Activated CD8-positive, alpha-beta memory T cell treated with anti-CD3 and anti-CD28 coated beads for 24 hours (primary cell): ENCODE data around the gene LMNTD2.
"Not testable (repeated sequence)": the region's sequence is repeated elsewhere in the genome, so short reads cannot be mapped to it uniquely, and the experiment has no call there.

Source experiments
- DNase-seq: peaks from one replicate; pipeline ENCODE4 v3.0.0-alpha.2; 2020

The LMNTD2 gene

DNA sequence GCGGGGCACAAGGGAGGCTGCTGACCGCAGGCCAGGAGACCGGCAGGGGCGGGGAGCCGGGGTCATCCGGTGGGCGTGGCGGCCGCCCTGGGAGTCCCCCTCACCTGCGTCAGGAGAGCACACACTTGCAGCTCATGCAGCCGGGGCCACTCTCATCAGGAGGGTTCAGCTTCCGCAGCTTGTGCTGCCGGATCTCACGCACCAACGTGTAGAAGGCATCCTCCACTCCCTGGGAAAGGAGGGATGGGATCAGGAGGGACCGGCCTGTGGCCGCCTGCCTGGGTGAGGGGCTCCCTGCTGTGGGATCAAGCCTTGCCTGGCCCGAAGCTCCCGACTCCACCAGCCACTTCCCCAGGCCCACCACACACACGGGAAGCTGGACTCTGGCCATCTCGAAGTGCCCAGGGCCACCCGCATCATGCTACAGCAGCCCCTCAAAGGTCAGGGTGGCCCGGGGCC lies 28.0 kb downstream of the LMNTD2 start:
- DNase-seq = no peak

DNA sequence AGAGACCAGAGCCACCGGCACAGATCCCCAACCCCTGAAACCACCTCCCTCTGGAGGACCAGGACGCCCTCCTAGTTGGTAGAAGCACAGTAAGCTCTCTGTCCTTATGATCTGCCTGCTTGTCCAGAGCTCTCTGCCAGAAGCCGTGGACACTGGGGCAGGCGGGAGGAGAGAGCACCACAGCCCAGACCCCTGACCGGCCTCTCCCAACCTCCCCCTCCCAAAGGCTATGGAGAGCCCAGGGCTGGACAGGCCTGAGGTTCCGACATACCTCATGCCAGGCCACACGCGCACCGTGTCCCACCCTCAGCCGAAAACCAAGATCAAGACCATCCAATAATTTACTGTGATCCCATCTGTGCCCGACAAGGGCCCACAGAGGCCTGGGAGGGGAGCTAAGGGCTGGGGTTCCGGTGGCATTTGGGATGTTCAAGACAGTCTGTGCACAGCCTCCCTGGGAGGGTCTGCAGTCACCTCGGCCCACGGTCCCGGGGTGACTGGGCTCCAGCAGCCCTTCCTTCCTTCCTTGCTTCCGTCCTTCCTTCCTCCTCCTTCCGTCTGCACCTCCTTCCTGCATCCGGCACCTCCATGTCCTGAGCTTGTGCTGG lies 28.5 kb downstream of the LMNTD2 start:
- DNase-seq = no peak

DNA sequence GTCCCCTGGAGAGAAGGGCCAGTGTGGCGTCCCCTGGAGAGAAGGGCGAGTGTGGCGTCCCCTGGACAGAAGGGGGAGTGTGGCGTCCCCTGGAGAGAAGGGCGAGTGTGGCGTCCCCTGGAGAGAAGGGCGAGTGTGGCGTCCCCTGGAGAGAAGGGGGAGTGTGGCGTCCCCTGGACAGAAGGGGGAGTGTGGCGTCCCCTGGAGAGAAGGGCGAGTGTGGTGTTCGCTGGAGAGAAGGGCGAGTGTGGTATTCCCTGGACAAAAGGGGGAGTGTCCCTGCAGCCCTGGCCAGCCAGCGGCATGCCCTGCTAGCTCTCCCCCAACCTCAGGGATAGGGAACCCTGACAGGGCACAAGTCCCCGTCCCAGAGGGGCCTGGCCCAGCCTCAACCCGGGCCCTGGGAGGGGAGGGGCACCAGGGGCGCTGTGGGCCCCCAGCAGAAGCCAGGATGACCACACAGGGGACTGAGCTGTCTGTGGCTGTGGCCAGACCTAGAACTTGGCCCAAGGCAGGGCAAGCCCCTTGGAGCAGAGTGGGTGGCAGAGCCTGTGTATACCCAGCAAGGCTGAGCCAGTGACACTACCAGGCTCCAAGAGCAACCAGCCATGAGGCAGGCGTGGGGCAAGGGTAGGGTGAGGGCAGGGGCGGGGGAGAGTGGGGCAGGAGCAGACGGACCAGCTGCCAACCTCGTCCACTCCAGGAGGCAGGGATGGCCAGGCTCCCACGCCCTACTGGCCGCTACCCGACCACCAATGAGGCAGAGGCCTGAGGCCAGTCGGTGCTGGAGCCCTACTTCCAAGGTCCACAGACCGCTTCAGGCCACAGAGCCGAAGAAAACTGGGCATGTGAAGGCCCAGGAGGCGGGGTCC lies 29.3 kb downstream of the LMNTD2 start:
- no peak for DNase-seq

DNA sequence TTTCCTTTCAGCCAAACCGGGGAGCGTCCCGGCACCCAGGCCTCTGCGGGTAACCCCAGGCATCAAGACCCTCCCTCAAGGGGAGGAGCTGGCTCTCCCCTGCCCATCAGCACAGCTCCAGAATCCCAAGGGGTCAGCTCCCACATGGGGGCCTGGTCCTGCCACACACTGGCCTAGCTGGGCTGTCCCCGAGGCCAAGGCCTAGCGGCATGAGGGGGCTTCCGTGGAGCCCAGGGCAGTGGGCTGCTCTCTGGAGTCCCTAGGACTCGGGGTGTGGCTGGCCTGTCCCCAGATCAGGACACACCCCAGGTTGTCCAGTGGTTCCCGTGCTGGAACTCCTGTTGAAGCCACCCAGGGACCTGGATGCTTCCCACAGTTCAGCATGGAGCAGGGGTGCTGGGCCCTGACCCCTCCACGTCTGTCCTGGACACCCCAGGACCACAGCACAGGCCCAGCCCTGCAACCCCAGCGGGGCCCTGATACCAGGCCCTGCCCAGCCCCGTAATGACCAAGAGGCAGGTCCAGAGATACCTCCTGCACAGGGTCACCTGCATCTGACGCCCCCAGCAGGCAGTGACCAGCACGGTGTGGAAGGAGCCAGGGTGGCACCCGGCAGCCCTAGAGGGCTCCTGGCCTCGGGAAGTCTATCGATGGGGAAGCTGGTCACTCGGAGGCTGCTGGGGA lies 30.7 kb downstream of the LMNTD2 start:
- no peak for DNase-seq

DNA sequence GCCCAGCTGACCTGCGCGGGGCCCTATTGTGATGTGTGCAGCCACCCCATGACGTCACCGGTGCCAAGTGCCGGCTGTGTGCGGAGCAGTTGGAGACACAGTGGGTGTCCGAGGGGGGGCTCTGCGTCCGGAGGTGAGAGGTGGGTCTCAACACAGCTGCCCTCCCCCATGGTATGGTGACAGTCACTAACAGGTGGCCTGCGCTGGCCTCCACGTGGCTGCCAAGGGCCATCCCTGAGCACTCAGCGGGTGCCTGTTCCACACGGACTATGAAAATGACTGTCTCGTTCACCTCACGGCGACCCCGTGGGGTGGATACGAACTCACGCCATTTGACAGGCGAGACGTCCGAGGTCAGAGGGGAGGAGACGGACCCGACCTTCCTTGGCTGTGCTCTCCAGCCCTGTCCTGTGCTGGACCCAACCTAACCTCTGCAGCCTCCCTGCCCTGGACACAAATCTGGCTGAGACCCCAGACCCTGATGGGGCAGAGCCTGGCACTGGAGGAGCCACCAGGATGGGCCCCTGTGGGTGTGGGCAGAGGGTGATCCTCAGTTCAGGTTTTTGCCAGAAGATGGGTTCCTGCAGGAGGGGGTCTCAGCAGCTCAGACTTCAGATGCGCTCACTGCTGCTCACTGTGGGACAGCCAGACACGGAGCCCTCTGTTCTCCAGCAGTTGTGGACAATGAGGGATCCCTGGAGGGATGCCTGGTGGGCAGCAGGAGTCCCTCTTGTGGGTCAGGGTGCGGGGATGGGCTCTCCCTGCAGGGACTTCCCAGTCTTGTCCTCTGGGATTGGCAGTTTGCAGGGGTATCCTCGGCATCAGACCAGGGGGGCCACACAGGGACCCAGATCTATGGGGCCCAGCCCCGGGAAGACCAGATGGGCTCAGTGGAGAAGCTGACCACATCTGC lies 31.5 kb downstream of the LMNTD2 start:
- no peak for DNase-seq

DNA sequence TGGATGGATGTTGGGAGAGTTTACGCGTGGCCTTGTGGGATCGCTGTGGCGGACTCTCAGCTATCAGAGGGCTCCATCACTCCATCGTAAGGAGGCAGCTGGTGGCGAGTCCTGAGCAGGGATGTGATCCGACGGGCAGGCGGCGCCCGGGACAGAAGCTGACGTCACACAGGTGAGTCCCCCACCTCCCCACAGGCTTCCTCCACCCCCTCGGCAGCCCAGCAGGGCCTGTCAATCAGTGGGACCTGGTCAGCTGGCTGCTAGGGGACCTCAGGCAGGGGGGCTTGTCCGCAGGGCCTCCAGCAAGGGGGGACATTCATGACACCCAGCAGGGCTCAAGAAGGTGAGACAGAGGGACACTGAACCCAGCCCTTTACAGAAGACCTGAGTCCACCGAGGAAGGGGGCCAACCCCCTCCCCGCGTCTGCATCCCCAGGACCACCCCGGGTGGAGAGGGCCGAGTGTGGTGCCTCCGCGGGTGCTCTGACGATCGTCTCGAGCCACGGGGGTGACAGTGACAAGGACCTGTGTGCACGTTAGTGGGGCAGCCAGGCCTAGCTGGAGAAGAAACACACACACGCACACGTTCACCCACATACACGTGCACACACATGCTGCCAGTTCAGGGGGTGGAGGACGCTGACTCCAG lies 32.2 kb downstream of the LMNTD2 start:
- DNase-seq = no peak

DNA sequence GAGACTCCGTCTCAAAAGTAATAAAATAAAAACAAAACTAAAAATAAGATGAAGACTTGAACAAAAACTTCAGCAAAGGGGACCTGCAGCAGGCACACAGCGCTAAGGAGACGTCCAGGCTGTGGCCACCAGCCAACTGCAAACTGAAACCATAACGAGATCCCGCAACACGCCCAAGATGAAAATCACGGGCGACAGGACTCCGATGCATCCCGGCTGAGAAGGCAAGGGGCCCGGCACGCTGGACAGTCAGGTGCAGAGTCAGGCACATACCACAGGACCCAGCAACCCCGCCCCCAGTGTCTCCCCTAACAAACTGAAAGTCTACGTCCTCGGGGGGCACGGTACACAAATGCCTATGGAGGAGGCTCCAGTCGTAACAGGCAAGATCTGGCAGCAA lies 34.3 kb downstream of the LMNTD2 start:
- DNase-seq = no peak

DNA sequence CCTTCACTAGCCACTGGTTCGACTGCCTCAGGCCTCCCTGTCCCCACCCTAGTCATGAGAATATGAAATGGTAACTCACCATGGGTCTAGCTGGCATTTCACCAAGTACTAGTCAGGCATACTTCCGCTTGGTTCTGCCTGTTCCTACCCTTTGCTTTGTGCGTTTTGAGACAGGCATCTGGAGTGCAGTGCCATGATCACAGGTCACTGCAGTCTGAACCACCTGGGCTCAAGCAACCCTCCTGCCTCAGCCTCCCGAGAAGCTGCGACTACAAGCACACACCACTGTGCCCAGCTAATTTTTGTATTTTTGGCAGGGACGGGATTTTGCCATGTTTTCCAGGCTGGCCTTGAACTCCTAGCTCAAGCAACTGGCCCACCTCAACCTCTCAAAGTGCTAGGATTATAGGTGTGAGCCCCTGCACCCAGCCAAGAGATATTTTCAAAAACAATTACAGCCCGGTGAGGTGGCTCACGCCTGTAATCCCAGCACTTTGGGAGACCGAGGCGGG lies 39.3 kb downstream of the LMNTD2 start:
- no peak for DNase-seq

DNA sequence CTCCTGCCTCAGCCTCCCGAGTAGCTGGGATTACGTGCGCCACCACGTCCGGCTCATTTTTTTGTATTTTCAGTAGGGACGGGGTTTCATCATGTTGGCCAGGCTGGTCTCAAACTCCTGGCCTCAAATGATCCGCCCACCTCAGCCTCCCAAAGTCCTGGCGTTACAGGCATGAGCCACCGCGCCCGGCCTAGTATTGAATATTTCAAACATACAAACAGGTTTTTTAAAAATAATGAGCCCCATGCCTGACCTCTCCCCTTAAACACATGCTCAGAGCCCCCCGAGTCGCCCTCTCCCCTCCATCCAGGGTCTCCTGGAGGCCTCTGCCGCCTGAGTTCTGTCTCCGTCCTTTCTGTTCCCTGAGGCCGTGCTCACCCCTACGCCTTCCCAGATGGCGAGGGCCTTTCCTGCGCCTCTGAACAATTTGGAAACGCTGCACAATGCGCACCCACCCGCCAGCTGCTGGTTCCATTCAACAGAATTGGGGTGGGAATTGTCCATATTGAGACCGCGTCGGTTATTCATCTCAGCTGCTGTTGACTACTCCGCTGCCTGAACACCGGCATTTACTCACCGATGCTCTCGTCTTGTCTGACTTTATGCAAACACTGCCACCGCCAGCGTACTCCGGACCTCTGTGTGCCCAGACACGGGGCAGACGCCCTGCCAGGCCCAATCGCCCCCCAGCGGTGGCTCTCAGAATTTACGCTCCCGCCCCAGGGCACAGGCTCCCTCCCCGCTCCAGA lies 39.9 kb downstream of the LMNTD2 start:
- DNase-seq = no peak

DNA sequence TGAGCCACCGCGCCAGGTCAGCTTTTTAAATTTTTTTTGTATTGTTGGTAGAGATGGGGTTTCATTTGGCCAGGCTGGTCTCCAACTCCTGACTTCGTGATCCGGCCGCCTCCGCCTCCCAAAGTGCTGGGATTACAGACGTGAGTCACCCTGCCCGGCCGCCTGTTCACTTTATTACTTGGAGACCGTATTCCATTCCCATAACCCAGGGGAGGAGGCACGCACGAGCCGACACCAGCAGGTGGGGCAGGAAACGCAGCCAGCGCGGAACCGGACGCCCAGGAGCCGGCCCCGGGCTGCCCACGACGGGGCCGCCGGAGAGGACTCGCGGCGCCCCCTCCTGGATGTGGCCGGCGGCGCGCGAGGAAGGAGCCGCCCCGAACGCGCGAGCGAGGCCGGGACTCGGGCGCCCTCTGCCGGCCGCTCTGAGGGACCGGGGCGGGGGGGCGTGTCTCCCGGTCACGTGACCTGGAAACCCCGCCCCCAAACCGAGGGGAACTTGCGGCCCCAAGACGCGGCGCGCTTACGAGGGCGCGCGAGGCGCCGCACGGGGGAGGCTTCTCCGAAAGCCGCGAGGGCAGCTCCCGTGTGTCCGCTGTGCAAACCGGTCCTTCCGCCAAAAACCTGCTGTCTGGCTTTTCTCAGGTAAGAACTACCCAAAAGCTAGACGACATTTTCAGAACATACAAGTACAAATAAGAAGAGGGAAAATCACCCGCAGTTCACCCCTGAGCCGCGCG lies 41.9 kb downstream of the LMNTD2 start:
- peak; percentile 99 for DNase-seq

DNA sequence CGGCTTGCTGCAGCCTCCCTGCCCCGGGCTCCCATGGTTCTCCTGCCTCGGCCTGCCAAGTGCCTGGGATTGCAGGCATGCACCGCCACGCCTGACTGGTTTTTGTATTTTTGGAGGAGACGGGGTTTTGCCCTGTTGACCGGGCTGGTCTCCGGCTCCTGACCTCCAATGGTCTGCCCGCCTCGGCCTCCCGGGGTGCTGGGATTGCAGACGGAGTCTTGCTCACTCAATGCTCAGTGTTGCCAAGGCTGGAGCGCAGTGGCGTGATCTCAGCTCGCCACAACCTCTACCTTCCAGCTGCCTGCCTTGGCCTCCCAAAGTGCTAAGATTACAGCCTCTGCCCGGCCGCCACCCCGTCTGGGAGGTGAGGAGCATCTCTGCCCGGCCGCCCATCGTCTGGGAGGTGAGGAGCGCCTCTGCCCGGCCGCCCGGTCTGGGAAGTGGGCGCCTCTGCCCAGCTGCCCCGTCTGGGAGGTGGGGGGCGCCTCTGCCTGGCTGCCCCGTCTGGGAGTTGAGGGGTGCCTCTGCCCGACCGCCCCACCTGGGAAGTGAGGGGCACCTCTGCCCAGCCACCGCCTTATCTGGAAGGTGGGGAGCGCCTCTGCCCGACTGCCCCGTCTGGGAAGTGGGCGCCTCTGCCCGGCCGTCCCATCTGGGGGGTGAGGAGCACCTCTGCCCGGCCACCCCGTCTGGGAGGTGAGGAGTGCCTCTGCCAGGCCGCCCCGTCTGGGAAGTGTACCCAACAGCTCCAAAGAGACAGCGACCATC lies 43.4 kb downstream of the LMNTD2 start:
- not testable (repeated sequence) for DNase-seq

DNA sequence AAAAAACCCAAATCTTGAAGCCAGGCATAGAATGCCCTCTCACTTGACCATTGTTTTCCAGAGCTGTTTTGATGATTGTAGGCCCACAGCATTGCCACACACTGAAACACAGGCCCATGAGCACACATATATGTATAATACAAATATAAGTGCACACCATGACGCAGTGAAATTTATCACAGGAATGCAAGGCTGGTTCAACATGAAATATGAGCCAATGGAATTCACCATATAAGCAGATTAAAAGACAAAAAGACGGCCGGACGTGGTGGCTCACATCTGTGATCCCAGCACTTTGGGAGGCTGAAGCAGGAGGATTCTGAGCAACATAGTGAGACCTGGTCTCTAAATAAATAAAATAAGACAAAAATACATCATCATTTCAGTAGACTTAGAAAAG lies 44.1 kb downstream of the LMNTD2 start:
- DNase-seq = no peak

DNA sequence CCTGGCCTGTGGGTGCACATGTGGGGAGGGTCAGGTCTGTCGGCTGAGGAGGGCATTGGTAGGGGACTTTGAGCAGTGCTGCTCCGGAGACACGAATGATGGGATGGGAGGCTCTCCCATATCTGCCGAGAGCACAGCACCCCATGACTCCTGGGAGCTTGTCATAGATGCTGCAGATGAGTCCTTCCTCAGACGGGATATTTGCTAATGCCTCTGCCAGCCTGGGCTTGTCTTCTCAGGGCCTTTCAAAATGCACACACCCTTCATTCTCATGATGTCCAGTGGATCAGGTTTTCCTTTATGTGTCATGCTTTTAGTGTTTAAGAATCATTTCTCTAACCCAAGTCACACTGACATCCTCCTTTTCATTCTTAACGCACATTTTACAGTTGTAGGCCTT lies 45.4 kb downstream of the LMNTD2 start:
- DNase-seq = no peak

DNA sequence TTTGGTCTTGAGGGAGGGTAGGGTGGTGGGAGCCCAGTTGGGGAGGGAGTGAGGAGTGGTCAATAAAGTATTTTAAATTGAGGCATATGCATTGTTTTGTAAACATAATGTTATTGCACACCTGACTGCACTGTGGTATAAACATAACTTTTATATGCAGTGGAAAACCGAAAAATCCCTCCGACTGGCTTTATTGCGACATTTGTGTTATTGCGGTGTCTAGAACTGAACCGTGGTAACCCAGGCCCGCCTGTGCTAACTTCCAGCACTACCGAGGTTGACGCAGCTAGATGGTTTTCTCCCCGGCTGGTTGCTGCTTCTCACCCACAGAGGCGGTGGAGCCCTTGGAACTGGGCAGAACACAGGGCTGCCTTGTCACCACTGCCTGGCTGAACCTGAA lies 45.9 kb downstream of the LMNTD2 start:
- DNase-seq = no peak

DNA sequence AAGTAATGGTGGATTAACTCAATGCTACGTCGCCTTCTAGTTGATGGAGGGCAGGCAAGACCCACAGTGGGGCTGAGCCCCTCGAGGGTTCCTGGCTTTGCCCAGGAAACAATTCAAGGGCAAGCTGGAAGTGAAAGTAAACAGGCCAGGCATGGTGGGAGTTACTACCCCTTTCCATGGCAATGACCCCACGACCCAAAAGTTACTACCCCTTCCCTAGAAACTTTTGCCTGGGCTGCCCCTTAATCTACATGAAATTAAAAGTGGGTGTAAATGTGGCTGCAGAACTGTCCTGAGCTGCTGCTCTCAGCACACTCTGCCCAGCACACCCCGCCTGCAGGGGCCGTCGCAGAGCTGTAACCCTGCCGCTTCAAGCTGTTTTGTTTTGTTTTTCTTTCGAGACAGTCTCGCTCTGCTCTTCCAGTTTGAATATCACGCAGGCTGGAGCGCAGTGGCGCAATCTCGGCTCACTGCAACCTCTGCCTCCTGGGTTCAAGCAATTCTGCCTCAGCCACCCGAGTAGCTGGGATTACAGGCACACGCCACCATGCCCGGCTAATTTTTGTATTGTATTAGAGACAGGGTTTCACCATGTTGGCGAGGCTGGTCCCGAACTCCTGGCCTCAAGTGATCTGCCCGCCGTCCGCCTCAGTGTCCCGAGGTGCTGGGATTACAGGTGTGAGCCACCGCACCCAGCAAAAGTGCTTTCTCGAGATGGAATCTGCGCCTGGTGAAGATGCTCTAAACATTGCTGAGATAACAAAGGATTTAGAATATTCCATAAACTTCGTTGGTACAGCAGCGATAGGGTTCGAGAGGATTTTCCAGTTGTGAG lies 47.6 kb downstream of the LMNTD2 start:
- DNase-seq = no peak

DNA sequence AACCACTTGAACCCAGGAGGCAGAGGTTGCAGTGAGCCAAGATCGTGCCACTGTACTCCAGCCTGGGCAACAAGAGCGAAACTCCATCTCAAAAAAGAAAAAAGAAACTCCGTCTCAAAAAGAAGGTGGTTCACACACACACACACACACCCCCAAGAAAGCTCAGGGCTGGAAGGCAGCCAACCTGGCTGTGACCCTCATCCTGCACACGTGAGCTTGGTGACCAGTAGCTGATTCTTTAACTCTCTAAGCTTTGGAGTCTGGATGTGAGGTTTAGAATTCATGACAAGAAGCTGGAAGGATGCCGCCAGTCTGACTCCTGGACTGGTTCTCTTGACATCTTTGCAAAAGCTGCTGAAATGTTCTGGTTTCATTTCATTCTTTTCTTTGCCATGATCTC lies 51.6 kb downstream of the LMNTD2 start:
- DNase-seq = no peak

DNA sequence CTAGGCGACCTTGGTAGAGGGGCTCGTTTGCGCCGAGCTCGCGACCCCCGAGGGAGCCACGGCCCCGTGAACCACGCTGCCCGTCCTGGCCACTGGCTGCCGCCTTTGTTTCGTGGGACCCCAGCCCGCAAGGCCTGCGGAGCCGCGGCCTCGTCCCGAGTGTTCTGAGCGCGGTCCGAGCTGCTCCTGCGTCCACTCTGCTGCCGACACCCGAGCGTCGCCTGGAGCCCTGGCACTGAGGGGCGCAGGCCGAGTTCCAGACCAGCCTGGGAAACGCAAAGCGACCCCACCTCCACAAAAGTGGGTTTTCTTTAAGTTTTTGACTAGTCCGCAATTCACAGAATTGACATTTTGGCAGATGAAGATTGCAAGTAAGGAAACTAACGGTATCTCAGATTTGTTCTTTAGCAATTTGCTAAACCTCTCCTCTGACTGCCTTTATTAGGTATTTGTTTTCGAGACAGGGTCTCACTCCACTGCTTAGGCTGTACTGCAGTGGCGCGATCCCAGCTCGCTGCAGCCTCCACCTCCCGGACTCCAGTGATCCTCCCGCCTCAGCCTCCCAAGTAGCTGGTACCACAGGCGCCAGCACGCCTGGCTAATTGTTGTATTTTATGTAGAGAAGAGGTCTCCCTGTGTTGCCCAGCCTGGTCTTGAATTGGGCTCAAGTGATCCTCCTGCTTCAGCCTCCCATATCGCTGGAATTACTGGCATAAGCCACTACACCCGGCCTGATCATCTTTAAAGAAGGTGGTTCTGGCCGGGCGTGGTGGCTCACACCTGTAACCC lies 52.6 kb downstream of the LMNTD2 start:
- no peak for DNase-seq
